Colonic mucosa (tissue), 4 donors: ENCODE measurements around the gene CAMTA1. TPM values are rescaled to one million over a fixed set of nuclear protein-coding genes. Genes with fewer than 3 reads are reported as not detected.

Experiments
- DNase-seq: peaks from one replicate; pipeline ENCODE4 v3.0.0-alpha.2; 2020
- H3K27ac ChIP-seq: fragments of 200-600 bp; one replicate; pipeline ENCODE4 v1.8.0; 2021
- H3K27me3 ChIP-seq: fragments of 200-600 bp; one replicate; pipeline ENCODE4 v1.8.0; 2021
- H3K36me3 ChIP-seq: fragments of 200-600 bp; one replicate; pipeline ENCODE4 v1.8.0; 2021
- H3K4me1 ChIP-seq: fragments of 200-600 bp; one replicate; pipeline ENCODE4 v1.8.0; 2021; ENCODE audit warnings: mild to moderate bottlenecking
- H3K4me3 ChIP-seq: fragments of 200-600 bp; one replicate; pipeline ENCODE4 v1.8.0; 2021
- H3K9ac ChIP-seq, 2 donors: one replicate each; pipeline ENCODE4 v1.7.0; 2013; ENCODE audit warnings: control low read depth in 2 of 2, low read depth in 2 of 2, low read length in 2 of 2
- H3K9me3 ChIP-seq: fragments of 200-600 bp; one replicate; pipeline ENCODE4 v1.8.0; 2021
- intact Hi-C: fragments of 100-400 bp; cut with DNase I; formaldehyde crosslinking; loops from one replicate; pipeline ENCODE4 v1.14.1; 2022
- total RNA-seq, 2 donors: library from RNA; stranded (reverse); fragmentation: NEBNext Ultra II Directional in 1 of 2; extraction: Animal tissue kit (Norgen Biotek cat#: 25700) in 1 of 2; gene quantifications; one replicate each; pipeline ENCODE4 v1.2.1, GENCODE V29; 2021
- TF ChIP-seq, protein P1 (sequence below): fragments of 200-600 bp; IDR thresholded peaks from one replicate; pipeline ENCODE4 v1.8.0; 2022; ENCODE audit warnings: antibody characterized with exemption, mild to moderate bottlenecking
- donor health status: healthy.
- donor health status: DM: no; HTN: no; CAD: no.
- donor health status: DM: no; HTN: no; CAD: no.

The CAMTA1 gene
- total RNA-seq, 2 donors from 2014 or later = 76.8 to 92.8 TPM

DNA sequence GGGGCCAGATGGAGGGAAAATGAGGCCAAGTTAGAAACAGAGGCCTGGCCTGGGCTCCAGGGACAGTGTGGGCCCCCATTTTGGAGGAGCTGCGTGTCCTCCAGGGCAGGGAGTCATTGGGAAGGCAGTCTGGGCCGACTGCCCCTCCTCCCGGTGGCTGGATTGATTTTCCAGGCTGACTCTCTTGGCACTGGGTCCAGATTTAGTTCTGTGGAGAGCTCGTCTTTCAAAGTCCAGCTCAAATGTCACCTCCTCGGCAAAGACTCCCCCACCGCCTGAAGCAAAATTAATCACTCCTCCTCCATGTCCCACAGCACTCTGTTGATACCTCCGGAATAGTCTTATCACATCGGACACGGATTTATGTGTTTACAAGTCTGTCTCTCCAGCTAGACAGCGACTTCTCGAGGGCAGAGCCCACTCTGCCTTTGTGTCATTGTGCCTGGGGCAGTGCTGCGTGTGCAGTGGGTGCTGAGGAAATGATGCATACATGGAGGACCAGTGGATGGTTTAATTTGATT, 175.1 kb downstream of the CAMTA1 start:
- TF ChIP-seq, protein P1, sequence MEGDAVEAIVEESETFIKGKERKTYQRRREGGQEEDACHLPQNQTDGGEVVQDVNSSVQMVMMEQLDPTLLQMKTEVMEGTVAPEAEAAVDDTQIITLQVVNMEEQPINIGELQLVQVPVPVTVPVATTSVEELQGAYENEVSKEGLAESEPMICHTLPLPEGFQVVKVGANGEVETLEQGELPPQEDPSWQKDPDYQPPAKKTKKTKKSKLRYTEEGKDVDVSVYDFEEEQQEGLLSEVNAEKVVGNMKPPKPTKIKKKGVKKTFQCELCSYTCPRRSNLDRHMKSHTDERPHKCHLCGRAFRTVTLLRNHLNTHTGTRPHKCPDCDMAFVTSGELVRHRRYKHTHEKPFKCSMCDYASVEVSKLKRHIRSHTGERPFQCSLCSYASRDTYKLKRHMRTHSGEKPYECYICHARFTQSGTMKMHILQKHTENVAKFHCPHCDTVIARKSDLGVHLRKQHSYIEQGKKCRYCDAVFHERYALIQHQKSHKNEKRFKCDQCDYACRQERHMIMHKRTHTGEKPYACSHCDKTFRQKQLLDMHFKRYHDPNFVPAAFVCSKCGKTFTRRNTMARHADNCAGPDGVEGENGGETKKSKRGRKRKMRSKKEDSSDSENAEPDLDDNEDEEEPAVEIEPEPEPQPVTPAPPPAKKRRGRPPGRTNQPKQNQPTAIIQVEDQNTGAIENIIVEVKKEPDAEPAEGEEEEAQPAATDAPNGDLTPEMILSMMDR = no peak
- Histone ChIP-seq H3K4me1 (no peaks in the 10 kb centered on the region), H3K9me3 (no peaks in the 10 kb centered on the region), H3K36me3 (no peaks in the 10 kb centered on the region), H3K9ac (no peak overlapping the region), H3K27ac (no peak overlapping the region), H3K4me3 (no peak overlapping the region), H3K27me3 (no peaks in the 10 kb centered on the region)
- DNase-seq = no peak
- intact Hi-C loops = no loop called here

DNA sequence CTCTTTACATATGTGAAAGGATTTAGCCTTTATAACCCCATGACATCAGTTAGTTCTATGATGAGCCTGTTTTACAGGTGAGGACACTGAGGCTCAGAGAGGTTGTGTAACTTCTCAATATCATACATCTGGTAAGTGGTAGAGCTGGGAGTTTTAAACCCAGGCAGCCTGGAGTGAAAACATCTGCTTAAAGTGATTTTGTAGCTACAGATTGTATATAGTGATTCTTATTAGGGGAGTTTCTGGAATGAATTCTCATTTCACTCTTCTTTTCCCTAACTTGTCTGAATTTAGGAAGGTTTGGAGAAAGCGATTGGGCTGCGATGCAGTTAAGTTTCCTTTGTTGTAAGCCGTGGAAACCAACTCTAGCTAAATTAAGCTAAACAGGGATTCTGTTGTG, 175.6 kb downstream of the CAMTA1 start:
- H3K27ac ChIP-seq = no peak overlapping the region
- H3K4me3 ChIP-seq = no peak overlapping the region
- no peaks in the 10 kb centered on the region for H3K4me1 ChIP-seq
- H3K36me3 ChIP-seq = no peaks in the 10 kb centered on the region
- DNase-seq = no peak
- H3K27me3 ChIP-seq = no peaks in the 10 kb centered on the region
- TF ChIP-seq, protein P1 = no peak
- no peak overlapping the region for H3K9ac ChIP-seq
- intact Hi-C loops = no loop called here
- no peaks in the 10 kb centered on the region for H3K9me3 ChIP-seq

DNA sequence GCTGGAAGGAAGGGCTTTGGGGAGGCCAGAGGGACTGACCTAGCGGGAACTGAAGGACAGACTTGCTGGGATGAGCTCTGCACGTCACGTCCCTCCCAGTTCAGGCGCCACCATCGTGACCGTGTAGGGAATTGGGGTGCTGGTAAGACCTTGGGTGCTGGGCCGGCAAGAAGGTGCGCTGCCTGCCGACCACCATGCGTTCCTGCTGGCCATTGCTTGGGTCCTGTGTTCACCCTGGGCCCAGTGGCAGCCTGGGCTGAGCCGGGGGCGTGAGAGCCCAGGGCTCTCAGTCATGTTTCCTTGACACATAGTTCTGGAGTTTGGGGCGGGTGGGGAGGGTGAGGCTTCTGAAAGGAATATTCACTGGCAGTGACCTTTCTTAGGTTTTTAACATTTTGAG, 176.0 kb downstream of the CAMTA1 start:
- intact Hi-C loops = no loop called here
- H3K36me3 ChIP-seq = no peaks in the 10 kb centered on the region
- no peak overlapping the region for H3K27ac ChIP-seq
- no peak overlapping the region for H3K4me3 ChIP-seq
- no peak overlapping the region for H3K9ac ChIP-seq
- H3K27me3 ChIP-seq = no peaks in the 10 kb centered on the region
- no peak for DNase-seq
- H3K4me1 ChIP-seq = no peaks in the 10 kb centered on the region
- TF ChIP-seq, protein P1 = no peak
- no peaks in the 10 kb centered on the region for H3K9me3 ChIP-seq

DNA sequence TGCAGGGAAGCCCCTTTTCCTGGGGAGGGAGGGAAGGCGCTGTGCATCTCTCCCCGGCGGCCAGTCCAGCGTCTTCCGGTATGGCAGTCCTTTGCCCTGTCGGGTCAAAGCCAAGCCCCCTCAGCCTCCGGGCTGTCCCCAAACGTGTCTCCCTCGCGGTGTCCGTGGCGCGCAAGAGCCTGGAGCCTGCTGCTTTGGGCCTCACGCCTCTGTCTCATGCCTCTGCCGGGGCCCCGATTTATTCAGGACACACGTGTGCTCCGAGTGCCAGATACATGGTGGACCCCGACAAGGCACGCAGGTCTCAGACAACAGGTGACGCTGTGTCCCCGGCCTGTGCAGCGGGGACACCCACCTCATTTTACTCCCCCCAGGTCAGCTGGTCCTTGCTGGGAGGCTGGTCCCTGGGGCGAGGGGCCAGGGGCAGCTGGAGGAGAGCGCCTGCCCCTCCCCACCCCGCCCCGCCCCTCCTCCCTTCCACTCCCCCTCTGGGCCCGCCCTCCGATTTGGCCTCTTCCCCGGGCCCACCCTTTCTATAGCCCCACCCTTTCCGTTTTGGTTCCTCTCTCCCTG, 176.7 kb downstream of the CAMTA1 start:
- Histone ChIP-seq H3K4me3 (peak overlapping the region; percentile 20), H3K9me3 (no peaks in the 10 kb centered on the region), H3K27ac (no peak overlapping the region), H3K27me3 (no peaks in the 10 kb centered on the region), H3K36me3 (no peaks in the 10 kb centered on the region), H3K9ac (no peak overlapping the region), H3K4me1 (no peaks in the 10 kb centered on the region)
- intact Hi-C loops = no loop called here
- TF ChIP-seq, protein P1 = no peak
- no peak for DNase-seq

DNA sequence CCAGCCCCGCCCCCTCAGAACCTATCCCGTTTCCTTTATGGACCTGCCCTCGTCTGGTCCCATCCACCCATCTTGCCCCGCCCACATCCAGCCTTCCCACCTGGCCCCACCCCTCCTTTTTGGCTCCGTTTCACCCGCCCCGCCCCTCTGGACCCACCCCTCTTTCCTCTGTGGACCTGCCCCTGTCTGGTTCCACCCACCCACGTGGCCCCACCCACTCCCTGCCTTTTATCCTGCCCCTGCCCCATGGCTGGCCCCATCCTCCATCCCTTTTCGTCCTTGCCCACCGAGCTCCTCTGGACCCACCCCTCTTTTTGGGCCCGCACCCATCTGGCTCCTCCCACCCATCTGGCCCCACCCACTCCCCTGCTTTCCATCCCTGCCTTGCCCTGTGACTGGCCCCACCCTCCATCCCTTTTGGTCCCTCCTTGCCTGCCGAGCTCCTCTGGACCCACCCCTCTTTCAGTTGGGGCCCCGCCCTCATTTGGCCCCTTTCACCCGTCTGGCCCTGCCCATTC, 177.3 kb downstream of the CAMTA1 start:
- Histone ChIP-seq H3K27ac (no peak overlapping the region), H3K27me3 (no peaks in the 10 kb centered on the region), H3K9me3 (no peaks in the 10 kb centered on the region), H3K4me3 (no peak overlapping the region), H3K4me1 (no peaks in the 10 kb centered on the region), H3K9ac (no peak overlapping the region), H3K36me3 (no peaks in the 10 kb centered on the region)
- peak; percentile 88 for DNase-seq
- TF ChIP-seq, protein P1 = no peak
- intact Hi-C loops = no loop called here
